ENCODE data around the gene ZNF469.

ZNF469 gene

DNA sequence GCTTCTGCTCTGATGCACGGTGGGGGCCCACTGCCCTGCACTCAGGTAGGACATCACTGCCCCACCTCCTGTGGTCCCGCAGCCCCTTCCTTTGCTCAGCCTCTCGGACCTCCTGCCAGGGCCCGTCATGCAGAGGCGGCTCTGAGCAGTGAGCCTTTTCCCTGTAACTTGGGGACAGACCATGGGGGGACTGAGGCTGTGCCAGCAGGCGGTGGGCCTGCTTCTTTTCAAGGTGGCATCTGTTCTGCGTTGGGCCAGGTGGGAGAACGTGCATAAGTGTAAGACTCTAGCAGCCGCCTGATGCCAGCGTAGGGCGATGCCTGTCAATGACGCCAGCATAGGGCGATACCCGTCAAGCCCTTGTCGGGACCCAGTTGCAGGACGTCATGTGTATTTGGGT, 40.3 kb upstream of the ZNF469 start:
- DNase-seq (ENCODE audit: insufficient read length, low spot score), result no peak
- FAIRE-seq, result no peak
- no peak for TF ChIP-seq POLR2A (IDR thresholded peaks at IDR 0.05; ENCODE audit: low read depth, low read length)

DNA sequence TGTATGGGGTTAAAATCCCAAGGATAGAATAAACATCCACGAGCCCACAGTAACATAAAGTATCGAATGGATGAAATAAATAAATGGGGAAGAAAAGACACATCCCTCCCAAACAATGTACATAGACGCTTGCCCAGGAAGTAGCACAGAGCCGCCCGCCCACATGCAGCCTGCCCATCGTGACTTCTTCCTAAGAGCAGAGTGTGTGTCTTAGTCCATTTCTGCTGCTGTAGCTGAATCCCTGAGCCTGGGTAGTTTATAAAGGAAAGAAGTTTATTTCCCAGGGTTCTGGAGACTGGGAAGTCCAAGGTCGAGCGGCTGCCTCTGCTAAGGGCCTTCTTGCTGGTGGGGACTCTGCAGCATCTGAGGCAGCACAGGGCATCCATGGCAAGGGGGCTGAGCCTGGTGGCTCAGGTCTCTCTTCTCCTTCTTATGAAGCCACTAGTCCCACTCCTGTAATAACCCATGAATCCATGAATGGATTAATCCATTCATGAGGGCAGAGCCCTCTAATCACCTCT, 39.4 kb upstream of the ZNF469 start:
- TF ChIP-seq POLR2A (IDR thresholded peaks at IDR 0.05; ENCODE audit: low read depth, low read length), result no peak
- no peak for FAIRE-seq
- no peak for DNase-seq (ENCODE audit: insufficient read length, low spot score)

DNA sequence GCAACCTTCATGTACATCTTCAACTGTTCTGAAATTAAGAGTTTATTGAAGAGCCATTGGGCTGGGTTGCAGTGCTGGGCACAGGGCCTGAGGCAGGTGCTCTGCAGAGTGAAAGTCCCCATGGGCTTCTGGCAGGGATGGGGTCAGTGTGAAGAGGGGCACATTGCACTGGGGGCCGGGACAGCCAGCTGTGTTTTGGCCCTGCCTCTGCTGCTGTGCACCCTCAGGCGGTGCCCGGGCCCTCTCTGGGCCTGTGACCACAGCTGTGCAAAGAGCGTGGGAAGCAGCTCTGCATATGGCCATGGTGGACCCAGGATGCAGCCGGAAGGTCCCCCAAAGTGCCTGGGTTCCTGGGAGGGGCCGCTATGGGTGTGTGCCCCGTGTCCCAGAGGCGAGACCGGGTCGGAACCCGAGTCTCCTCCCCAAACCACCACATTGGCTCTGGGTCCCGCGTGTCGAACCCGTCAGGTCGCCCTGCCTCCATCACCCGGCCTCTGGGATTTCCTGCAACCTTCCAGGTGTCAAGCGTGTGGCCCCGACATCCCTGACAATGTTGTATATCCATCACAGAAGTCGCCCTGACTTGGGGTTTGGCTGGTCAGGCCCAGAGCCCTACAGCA, 38.2 kb upstream of the ZNF469 start:
- no peak for FAIRE-seq
- DNase-seq (ENCODE audit: insufficient read length, low spot score), result no peak
- no peak for TF ChIP-seq POLR2A (IDR thresholded peaks at IDR 0.05; ENCODE audit: low read depth, low read length)

GRCh38 chr16:88345031-88345720, 37.6 kb upstream of the ZNF469 start:
- DNase-seq (ENCODE audit: insufficient read length, low spot score), result no peak
- FAIRE-seq, result no peak
- no peak for TF ChIP-seq POLR2A (IDR thresholded peaks at IDR 0.05; ENCODE audit: low read depth, low read length)

GRCh38 chr16:88345721-88346560, 36.8 kb upstream of the ZNF469 start:
- TF ChIP-seq POLR2A (IDR thresholded peaks at IDR 0.05; ENCODE audit: low read depth, low read length), result no peak
- DNase-seq (ENCODE audit: insufficient read length, low spot score), result no peak
- FAIRE-seq, result no peak

DNA sequence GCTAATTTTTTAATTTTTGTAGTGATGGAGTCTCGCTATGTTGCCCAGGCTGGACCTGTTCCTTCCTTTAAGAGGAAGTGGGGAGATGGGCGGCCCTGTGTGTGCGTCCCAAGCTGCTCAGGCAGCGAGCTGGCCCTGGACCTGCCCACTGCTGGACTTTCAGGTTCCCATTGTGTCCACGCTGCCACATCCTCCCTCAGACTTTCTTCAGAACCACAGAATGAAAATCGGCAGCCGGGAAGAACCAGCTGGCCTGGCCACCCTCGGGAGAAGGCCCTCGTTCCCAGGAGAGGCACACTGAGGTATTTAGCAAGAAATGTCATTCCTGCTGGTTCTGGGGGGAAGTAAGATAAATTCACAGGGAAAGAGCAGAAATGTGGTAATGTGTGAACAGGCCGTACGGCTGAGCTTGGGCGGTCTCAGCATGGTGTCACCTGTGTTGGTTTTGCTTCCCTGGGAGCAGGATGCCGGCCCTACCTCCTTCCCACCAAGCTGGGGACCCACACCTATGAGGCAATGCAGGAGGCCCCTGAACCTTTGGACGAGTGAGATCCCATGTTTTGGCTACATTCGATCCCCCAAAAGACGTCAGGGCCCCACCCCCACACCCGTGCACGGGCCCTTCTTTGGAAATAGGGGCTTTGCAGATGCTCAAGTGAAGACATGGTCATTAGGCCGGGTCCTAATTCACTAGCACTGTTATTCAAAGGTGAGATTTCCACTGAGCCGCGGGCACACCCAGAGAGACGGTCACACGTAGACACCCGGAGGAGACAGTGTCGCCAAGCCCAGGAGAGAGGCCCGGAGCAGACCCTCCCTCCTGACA, 35.9 kb upstream of the ZNF469 start:
- FAIRE-seq, result no peak

DNA sequence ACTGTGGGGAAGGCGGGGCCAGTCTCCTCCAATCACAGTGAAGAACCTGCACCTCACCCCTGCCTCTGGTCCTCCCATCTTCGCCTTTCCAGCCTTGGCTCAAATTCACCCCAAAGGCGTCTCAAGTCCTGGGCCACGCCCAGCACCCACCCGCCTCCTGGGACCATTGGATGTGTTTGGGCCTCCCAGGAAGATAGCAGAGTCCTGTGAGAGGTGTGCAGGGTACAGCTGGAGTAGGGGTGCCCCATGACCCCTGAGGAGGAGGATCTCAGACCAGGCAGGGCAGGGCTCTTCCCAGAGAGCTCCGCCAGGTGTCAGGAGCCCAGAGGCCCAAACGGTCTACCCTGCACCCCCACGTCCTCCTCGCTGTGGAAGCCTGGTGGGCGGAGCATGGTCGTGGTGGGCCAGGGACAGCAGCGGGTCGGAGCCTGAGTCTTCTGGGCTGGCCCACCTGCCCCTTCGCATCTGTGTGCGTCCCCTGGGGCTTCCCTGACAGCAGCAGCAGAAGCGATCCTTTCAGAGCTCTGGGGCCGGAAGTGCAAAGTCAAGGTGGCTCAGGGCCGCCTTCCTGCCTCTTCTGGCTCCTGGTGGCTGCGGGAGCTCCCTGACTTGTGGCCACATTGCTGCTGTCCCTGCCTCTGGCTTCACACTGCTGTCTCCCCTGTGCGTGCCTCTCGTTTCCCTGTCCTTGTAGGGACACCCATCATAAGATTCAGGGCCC, 34.9 kb upstream of the ZNF469 start:
- no peak for DNase-seq (ENCODE audit: insufficient read length, low spot score)
- TF ChIP-seq POLR2A (IDR thresholded peaks at IDR 0.05; ENCODE audit: low read depth, low read length), result no peak
- no peak for FAIRE-seq

More for the DNA sequence above, 35.9 kb upstream of the ZNF469 start:
- no peak for TF ChIP-seq POLR2A (IDR thresholded peaks at IDR 0.05; ENCODE audit: low read depth, low read length)
- DNase-seq (ENCODE audit: insufficient read length, low spot score), result no peak

DNA sequence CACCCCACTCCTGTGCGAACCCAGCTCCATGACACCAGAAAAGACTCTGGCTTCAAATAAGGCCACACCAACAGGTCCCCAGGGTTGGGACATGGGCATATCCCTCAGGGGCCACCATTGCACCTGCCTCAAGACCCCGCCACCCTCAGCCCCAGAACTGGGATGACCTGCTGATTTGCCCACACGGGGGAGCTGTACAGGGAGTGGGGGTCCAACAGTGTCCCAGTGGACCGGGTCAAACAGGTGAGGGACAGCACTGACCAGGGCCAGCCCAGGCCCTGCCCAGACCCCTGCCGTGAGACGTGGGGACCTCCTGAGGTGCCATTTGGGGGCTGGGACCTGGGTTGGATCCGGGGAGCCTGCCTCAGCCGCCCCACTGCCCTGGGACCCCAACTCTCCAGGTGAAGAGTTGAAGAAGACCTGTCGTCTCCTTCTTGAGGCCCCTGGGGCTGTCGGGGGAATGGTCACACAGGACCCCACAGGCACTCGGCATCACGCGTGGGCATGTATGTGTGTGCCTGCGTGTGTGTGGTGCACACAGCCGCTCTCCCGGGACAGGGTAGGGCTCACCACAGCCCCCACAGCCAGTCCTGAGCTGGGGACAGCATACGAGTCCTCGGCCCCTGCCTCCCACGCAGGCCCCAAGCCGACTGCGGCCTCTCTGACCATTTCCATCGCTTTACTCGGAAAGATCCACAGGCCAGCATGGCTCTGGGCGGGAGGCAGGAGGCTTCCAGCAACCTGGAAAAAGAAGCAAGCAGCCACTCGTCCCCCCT, 34.2 kb upstream of the ZNF469 start:
- FAIRE-seq (no peak), DNase-seq (ENCODE audit: insufficient read length, low spot score) (no peak)
- no peak for TF ChIP-seq POLR2A (IDR thresholded peaks at IDR 0.05; ENCODE audit: low read depth, low read length)

GRCh38 chr16:88349153-88349902, 33.4 kb upstream of the ZNF469 start:
- FAIRE-seq (no peak), DNase-seq (ENCODE audit: insufficient read length, low spot score) (no peak)
- TF ChIP-seq POLR2A (IDR thresholded peaks at IDR 0.05; ENCODE audit: low read depth, low read length), result no peak

DNA sequence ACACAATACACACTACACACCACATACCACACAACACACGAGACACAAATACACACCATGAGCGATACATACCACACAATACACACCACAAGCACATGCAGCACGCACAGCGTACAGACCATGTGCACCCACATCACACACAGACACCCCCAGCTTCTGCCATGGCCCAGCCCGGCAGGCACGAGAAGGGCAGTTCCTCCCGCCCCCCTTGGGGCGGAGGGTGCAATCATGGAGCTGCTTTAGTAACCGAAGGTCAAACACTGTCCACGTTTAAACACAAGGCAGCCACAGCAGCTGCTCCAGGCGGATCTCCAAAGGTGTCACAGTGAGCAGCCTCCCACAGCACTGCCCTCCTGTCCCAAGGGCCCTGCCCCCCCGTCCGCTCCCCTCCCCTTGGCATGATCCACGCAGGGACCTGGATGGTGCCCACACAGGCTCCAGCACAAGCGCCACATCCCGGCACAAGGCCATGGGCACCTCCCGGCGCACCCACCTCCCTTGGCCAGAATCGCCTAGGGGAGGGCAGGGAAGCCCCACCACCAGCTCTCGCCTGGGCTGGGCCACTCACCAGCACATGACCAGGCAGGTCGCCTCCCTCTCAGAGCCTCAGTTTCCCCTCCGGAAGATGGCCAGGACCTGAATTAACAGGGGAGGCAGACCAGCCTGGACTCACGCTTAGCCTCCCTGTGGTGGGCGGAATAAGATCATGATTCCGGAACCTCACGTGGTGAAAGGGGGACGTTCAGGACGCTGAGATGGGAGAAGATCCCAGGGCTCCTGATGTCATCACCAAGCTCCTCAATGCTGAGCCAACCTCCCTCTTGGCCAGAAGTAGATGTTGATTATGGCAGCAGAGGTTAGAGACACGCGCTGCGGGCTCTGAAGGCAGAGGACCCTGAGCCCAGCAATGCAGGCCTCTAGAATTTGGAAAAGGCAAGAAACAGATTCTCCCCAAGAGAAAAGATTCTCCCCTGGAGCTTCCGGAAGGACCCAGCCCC, 32.6 kb upstream of the ZNF469 start:
- DNase-seq (ENCODE audit: insufficient read length, low spot score), result no peak
- FAIRE-seq, result no peak
- no peak for TF ChIP-seq POLR2A (IDR thresholded peaks at IDR 0.05; ENCODE audit: low read depth, low read length)
